GM12872 (cell line): ENCODE data around the gene CTAG1A.
"Not testable (repeated sequence)": the region's sequence is repeated elsewhere in the genome, so short reads cannot be mapped to it uniquely, and the experiment has no call there.

Experiments used
- TF ChIP-seq, protein P1 (sequence below): IDR thresholded peaks from 3 replicates; pipeline ENCODE4 v1.5.1; 2011; ENCODE audit warnings: low read depth, mild to moderate bottlenecking, low read length, moderate library complexity; ENCODE audit not compliant: insufficient read depth

The CTAG1A gene

GRCh38 chrX:154602226-154602625, 17.3 kb downstream of the CTAG1A start:
- TF ChIP-seq, protein P1, sequence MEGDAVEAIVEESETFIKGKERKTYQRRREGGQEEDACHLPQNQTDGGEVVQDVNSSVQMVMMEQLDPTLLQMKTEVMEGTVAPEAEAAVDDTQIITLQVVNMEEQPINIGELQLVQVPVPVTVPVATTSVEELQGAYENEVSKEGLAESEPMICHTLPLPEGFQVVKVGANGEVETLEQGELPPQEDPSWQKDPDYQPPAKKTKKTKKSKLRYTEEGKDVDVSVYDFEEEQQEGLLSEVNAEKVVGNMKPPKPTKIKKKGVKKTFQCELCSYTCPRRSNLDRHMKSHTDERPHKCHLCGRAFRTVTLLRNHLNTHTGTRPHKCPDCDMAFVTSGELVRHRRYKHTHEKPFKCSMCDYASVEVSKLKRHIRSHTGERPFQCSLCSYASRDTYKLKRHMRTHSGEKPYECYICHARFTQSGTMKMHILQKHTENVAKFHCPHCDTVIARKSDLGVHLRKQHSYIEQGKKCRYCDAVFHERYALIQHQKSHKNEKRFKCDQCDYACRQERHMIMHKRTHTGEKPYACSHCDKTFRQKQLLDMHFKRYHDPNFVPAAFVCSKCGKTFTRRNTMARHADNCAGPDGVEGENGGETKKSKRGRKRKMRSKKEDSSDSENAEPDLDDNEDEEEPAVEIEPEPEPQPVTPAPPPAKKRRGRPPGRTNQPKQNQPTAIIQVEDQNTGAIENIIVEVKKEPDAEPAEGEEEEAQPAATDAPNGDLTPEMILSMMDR = no peak

DNA sequence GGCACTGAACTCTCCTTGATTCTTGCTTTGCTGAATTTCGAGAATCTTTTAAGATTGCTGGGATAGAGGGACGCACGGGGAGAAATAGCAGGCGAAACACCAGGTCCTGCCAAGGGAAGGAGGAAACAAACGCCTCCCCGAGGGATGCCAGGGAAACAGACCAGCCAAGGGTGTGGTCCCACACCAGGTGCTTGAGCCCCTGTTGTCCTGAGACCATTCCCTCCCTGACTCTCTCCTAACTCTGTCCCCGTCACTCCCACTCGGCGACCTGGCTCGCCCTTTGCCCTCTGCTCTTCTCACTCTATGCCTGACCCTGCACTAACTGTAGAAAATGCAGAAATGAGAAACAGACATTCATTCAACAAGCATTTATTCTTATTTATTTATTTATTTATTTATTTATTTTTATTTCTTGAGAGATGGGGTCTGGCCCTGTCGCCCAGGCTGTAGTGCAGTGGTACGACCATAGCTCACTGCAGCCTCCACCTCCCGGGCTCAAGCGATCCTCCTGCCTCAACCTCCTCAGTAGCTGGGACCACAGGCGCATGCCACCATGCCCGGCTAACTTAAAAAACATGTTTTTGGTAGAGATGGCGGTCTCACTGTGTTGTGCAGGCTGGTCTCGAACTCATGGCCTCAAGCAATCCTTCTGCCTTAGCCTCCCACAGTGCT, 18.0 kb downstream of the CTAG1A start:
- TF ChIP-seq, protein P1 = no peak

GRCh38 chrX:154603438-154604430, 18.8 kb downstream of the CTAG1A start:
- TF ChIP-seq, protein P1 = no peak

DNA sequence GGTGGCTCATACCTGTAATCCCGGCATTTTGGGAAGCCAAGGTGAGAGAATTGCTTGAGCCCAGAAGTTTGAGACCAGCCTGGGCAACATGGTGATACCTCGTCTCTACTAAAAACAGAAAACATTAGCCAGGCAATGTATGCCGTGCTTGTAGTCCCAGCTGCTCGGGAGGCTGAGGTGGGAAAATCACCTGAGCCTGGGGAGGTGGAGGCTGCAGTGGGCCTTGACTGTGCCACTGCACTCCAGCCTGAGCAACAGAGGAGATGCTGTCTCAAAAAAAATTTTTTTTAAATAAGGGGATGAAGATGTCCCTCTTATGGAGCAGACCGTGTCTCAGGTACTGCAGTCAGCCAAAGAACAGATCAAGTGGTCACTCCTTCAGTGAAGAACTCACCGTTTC, 20.6 kb downstream of the CTAG1A start:
- TF ChIP-seq, protein P1 = no peak

DNA sequence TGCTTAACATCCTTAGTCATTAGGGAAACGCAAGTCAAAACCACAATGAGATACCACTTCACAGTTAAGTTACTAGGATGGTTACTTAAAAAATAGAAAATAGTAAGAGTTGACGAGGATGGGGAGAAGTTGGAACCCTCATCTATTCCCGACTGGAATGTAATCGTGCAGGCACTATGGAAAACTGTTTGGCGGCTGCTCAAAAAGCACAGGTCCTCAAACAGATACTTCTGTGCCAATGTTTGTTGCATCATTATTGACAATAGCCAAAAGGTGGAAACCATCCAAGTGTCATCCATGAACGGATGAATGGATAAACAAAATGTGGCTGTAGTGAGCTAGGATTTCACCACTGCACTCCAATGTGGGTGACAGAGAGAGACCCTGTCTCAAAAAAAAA, 22.4 kb downstream of the CTAG1A start:
- TF ChIP-seq, protein P1 = no peak

DNA sequence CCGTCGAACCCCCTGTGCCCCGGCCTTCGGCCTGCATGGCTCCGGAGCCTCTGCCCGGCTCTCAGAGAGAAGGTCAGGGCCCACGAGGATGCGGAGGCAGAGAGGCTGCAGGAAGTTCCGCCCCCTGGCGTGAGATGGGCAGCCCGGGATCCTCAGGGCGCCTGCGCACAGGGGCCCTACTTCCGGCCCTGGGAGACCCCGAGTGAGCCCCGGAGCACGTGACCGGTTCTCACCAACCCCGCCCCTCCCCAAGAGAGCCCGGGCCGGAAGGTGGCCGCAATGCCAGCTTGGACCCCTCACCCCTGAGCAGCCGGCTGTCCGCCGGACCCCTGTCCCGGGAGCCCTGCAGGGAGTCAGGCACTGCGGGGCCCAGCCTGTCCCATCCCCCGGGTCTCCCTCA, 34.2 kb downstream of the CTAG1A start, which contains the start of gene CTAG1B:
TSS of gene CTAG1B (minus strand) at position 101 of the 400 bp plus-strand sequence. CDS start at position 37, 64 bp downstream.
- TF ChIP-seq, protein P1 = not testable (repeated sequence)
